H1 (cell line): ENCODE data around the gene NDUFB4. TPM values are rescaled to one million over a fixed set of nuclear protein-coding genes. Genes with fewer than 3 reads are reported as not detected.

Experiments used
- CTCF ChIA-PET: fragments of 300-600 bp; sonication (Branson Sonifier 250); formaldehyde crosslinking; loops from one replicate; lab custom pipeline; 2021; ENCODE audit not compliant: partially characterized antibody; lab: Charles Lee
- POLR2A ChIA-PET: fragments of 300-600 bp; sonication (Branson Sonifier 250); formaldehyde crosslinking; loops from one replicate; lab custom pipeline; 2021; ENCODE audit warnings: inconsistent platforms; ENCODE audit not compliant: partially characterized antibody; lab: Charles Lee
- DNase-seq, 2 experiments: peaks; one replicate each; pipeline versions ENCODE4 v3.0.0 to v3.0.0-alpha.2; 2010 to 2022; ENCODE audit warnings: low spot score in 2 of 2, low read depth in 1 of 2, mixed read lengths in 1 of 2
- FAIRE-seq: peaks from 2 replicates; lab custom pipeline; 2011; peaks lifted over from hg19 to GRCh38; lab: Jason Lieb, UNC
- H2AFZ ChIP-seq: 2 replicates; pipeline ENCODE4 v1.8.1; 2012; ENCODE audit warnings: low read length, inconsistent platforms
- H2AK5ac ChIP-seq: 2 replicates; pipeline ENCODE4 v1.6.1; 2013; ENCODE audit warnings: low read depth, low read length
- H2BK120ac ChIP-seq: replicated peaks from 2 replicates; pipeline ENCODE3; 2013; ENCODE audit warnings: low read depth, low read length, inconsistent platforms
- H2BK12ac ChIP-seq: 2 replicates; pipeline ENCODE4 v1.6.1; 2013; ENCODE audit warnings: low read depth, low read length
- H2BK15ac ChIP-seq: 2 replicates; pipeline ENCODE4 v1.6.1; 2013; ENCODE audit warnings: low read length
- H2BK20ac ChIP-seq: 2 replicates; pipeline ENCODE4 v1.6.1; 2013; ENCODE audit warnings: low read length
- H2BK5ac ChIP-seq: 2 replicates; pipeline ENCODE4 v1.6.1; 2013; ENCODE audit warnings: low read depth, low read length
- H3K14ac ChIP-seq: 2 replicates; pipeline ENCODE4 v1.6.1; 2013; ENCODE audit warnings: inconsistent platforms; ENCODE audit not compliant: insufficient read length
- H3K18ac ChIP-seq: 2 replicates; pipeline ENCODE4 v1.6.1; 2013; ENCODE audit warnings: low read length; ENCODE audit errors: extremely low read depth
- H3K23ac ChIP-seq: 2 replicates; pipeline ENCODE4 v1.6.1; 2013; ENCODE audit warnings: inconsistent platforms; ENCODE audit not compliant: insufficient read length
- H3K23me2 ChIP-seq: 2 replicates; pipeline ENCODE4 v1.6.1; 2013; ENCODE audit warnings: low read depth, low read length
- H3K27ac ChIP-seq: 2 replicates; pipeline ENCODE4 v1.6.1; 2011; ENCODE audit warnings: low read depth, low read length, inconsistent platforms
- H3K27me3 ChIP-seq, 4 experiments: replicated peaks in 1 of 4; 1 replicate in 1 of 4; 2 replicates in 3 of 4; pipeline versions ENCODE4 v1.6.1 to v1.8.1; 2011 to 2013; ENCODE audit warnings: low read length in 3 of 4, mild to moderate bottlenecking in 3 of 4, inconsistent platforms in 2 of 4, mixed read lengths in 2 of 4, moderate library complexity in 1 of 4; ENCODE audit not compliant: control insufficient read depth in 3 of 4, insufficient read depth in 3 of 4; ENCODE audit errors: extremely low read depth in 1 of 4
- H3K36me3 ChIP-seq, 4 experiments: 2 replicates each; pipeline versions ENCODE4 v1.6.1 to v1.8.1; 2011 to 2013; ENCODE audit warnings: mild to moderate bottlenecking in 4 of 4, low read length in 3 of 4, moderate library complexity in 2 of 4, control low read depth in 1 of 4, inconsistent platforms in 1 of 4; ENCODE audit not compliant: insufficient read depth in 4 of 4, control insufficient read depth in 2 of 4
- H3K4ac ChIP-seq: replicated peaks from 2 replicates; pipeline ENCODE3; 2013; ENCODE audit warnings: low read length, low read depth, mixed read lengths, inconsistent platforms; ENCODE audit not compliant: insufficient read length
- H3K4me1 ChIP-seq, 4 experiments: replicated peaks in 1 of 4; 1 replicate in 1 of 4; 2 replicates in 3 of 4; pipeline versions ENCODE4 v1.6.1 to v1.8.1; 2011 to 2013; ENCODE audit warnings: low read length in 3 of 4, inconsistent platforms in 2 of 4, mixed read lengths in 1 of 4; ENCODE audit not compliant: insufficient read depth in 4 of 4, control insufficient read depth in 3 of 4
- H3K4me2 ChIP-seq, 2 experiments: 2 replicates each; pipeline versions ENCODE4 v1.6.1 to v1.8.1; 2011 to 2013; ENCODE audit warnings: low read depth in 2 of 2, low read length in 2 of 2, control low read depth in 1 of 2, inconsistent platforms in 1 of 2, mild to moderate bottlenecking in 1 of 2; ENCODE audit not compliant: insufficient read depth in 1 of 2
- H3K4me3 ChIP-seq, 4 experiments: fragments of 200-600, 300-600 bp in 1 of 4; sonication (generic), shearing (Covaris generic), sonication (Bioruptor Twin) in 1 of 4; 2 replicates each; pipeline versions ENCODE4 v1.5.1 to v1.8.1; 2011 to 2016; ENCODE audit warnings: low read length in 4 of 4, low read depth in 3 of 4, control low read depth in 2 of 4, inconsistent platforms in 2 of 4, mild to moderate bottlenecking in 2 of 4, mixed read lengths in 1 of 4, moderate library complexity in 1 of 4; ENCODE audit not compliant: insufficient read depth in 2 of 4; ENCODE audit errors: extremely low read depth in 1 of 4
- H3K56ac ChIP-seq: replicated peaks from 2 replicates; pipeline ENCODE3; 2013; ENCODE audit warnings: low read depth, mild to moderate bottlenecking, mixed read lengths, low read length, inconsistent platforms; ENCODE audit not compliant: insufficient read length
- H3K79me1 ChIP-seq: 2 replicates; pipeline ENCODE4 v1.6.1; 2013; ENCODE audit warnings: low read depth, low read length, control low read depth
- H3K79me2 ChIP-seq, 2 experiments: 2 replicates each; pipeline versions ENCODE4 v1.6.1 to v1.8.1; 2012 to 2013; ENCODE audit warnings: low read length in 2 of 2, mild to moderate bottlenecking in 2 of 2, inconsistent platforms in 1 of 2; ENCODE audit not compliant: insufficient read depth in 2 of 2, control insufficient read depth in 1 of 2
- H3K9ac ChIP-seq, 4 experiments: replicated peaks in 1 of 4; 1 replicate in 1 of 4; 2 replicates in 3 of 4; pipeline versions ENCODE4 v1.6.1 to v1.8.1; 2011 to 2013; ENCODE audit warnings: low read depth in 3 of 4, low read length in 3 of 4, control low read depth in 2 of 4, mild to moderate bottlenecking in 2 of 4, moderate library complexity in 2 of 4, inconsistent platforms in 1 of 4; ENCODE audit errors: extremely low read depth in 1 of 4
- H3K9me3 ChIP-seq, 2 experiments: 2 replicates each; pipeline versions ENCODE4 v1.6.1 to v1.8.1; 2012 to 2013; ENCODE audit warnings: mild to moderate bottlenecking in 2 of 2, moderate library complexity in 2 of 2, control low read depth in 1 of 2, inconsistent platforms in 1 of 2, low read depth in 1 of 2, low read length in 1 of 2, mixed read lengths in 1 of 2; ENCODE audit not compliant: insufficient read depth in 2 of 2
- H4K20me1 ChIP-seq, 2 experiments: replicated peaks in 1 of 2; 2 replicates each; pipeline versions ENCODE3 to v1.8.1; 2011 to 2013; ENCODE audit warnings: inconsistent platforms in 2 of 2, low read length in 2 of 2, mild to moderate bottlenecking in 1 of 2; ENCODE audit not compliant: insufficient read depth in 2 of 2, control insufficient read depth in 1 of 2
- H4K5ac ChIP-seq: 2 replicates; pipeline ENCODE4 v1.6.1; 2013; ENCODE audit warnings: low read length, low read depth, mixed read lengths, inconsistent platforms; ENCODE audit not compliant: insufficient read length
- H4K8ac ChIP-seq: 2 replicates; pipeline ENCODE4 v1.8.0; 2013; ENCODE audit warnings: mild to moderate bottlenecking, moderate library complexity, low read length, inconsistent platforms; ENCODE audit not compliant: insufficient read depth; ENCODE audit errors: extremely low read depth
- H4K91ac ChIP-seq: replicated peaks from 2 replicates; pipeline ENCODE3; 2013; ENCODE audit warnings: low read length, mixed read lengths, inconsistent platforms; ENCODE audit not compliant: insufficient read length
- RAD21 ChIP-seq, 2 experiments: IDR thresholded peaks in 1 of 2; conservative IDR thresholded peaks in 1 of 2; 2 replicates each; pipeline ENCODE4 v1.6.1; 2011; ENCODE audit warnings: low read depth in 2 of 2, low read length in 2 of 2, improper control_type of control experiment in 1 of 2, inconsistent platforms in 1 of 2, mild to moderate bottlenecking in 1 of 2, moderate library complexity in 1 of 2
- WGBS, 2 experiments: shearing (Covaris generic) in 1 of 2; methylation state at CpG; one replicate each; pipeline versions ENCODE4 v1.1.6 to v1.1.7; 2013 to 2015; ENCODE audit warnings: low lambda C conversion rate in 2 of 2, mixed read lengths in 2 of 2, inconsistent platforms in 1 of 2, low coverage in 1 of 2, missing lambda C conversion rate in 1 of 2; ENCODE audit not compliant: insufficient replicate concordance in 2 of 2, insufficient coverage in 1 of 2, insufficient read length in 1 of 2; ENCODE audit errors: extremely low coverage in 1 of 2, missing lambda C conversion rate in 1 of 2; 5-methylcytosine and 5-hydroxymethylcytosine counted together
- polyA plus RNA-seq, 7 experiments: library from polyadenylated mRNA; depleted of rRNA in 3 of 7; stranded (reverse) in 5 of 7; unstranded in 2 of 7; fragments of >200 nt in 5 of 7; fragments of 200-250 nt in 2 of 7; gene quantifications; 1 replicate in 5 of 7; 2 replicates in 1 of 7; 4 replicates in 1 of 7; pipeline versions ENCODE4 v1.2.1 to v1.2.3, GENCODE V29; 2011 to 2013; ENCODE audit warnings: missing spikeins in 2 of 7, mixed read lengths in 2 of 7
- total RNA-seq: library from RNA; stranded (reverse); fragmentation: NEBNext Ultra II Directional; extraction: Animal tissue kit (Norgen Biotek cat#: 25700); gene quantifications from 2 replicates; pipeline ENCODE4 v1.2.1, GENCODE V29; 2021
- TF ChIP-seq, protein P1 (sequence below): IDR thresholded peaks from 2 replicates; pipeline ENCODE4 v1.6.1; 2012; ENCODE audit warnings: inconsistent platforms

The NDUFB4 gene
- total and polyA plus RNA-seq, 2 of the 8 experiments (the other 6 are each of a cell fraction or from before 2014, with no cell fraction given) = 184 to 382 TPM

DNA sequence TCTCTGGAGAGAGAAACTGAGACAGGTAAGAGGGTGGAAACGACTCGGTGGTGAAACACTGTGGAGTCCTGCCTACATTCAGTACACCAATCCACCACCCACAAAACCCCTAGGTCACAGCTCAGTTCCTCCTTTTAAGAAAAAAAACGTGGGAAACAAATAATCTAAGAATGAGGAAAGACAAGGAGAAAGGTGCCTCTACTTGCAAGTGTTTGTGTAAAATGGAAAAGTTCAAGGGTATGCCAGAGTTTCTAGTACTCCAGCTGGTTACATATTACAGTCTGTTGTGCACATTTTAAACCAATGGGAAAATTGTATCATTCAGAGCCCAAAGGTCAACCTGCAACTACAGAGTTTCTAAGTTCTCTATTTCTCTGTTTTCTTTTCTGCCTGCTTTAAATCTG is 53.7 kb downstream of the NDUFB4 start:
- Histone ChIP-seq H2BK12ac (no peak overlapping the region), H2AFZ (no peak overlapping the region), H2BK20ac (no peak overlapping the region), H4K91ac (no peak overlapping the region), H3K36me3 (no peaks in the 10 kb centered on the region), H3K18ac (no peak overlapping the region), H3K56ac (no peak overlapping the region), H2BK5ac (no peak overlapping the region), H3K4me2 (no peak overlapping the region), H3K27ac (no peak overlapping the region), H3K9me3 (no peaks in the 10 kb centered on the region), H3K14ac (no peak overlapping the region), H3K4ac (no peak overlapping the region), H4K8ac (no peak overlapping the region)
- CTCF ChIA-PET = interaction anchor here (0.7 to 1.2 kb wide), 2 partner anchors 15 to 87 kb away, joined by 3 read pairs; no protein-coding TSS in a partner anchor
- POLR2A ChIA-PET = no interaction called here
- no peak for TF ChIP-seq RAD21 (IDR thresholded peaks at IDR 0.05 in 1 of 2, conservative IDR thresholded peaks at IDR 0.05 in 1 of 2; ENCODE audit: low read depth in 2 of 2, low read length in 2 of 2)
- TF ChIP-seq, protein P1, sequence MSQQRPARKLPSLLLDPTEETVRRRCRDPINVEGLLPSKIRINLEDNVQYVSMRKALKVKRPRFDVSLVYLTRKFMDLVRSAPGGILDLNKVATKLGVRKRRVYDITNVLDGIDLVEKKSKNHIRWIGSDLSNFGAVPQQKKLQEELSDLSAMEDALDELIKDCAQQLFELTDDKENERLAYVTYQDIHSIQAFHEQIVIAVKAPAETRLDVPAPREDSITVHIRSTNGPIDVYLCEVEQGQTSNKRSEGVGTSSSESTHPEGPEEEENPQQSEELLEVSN = no peak
- TF ChIP-seq, all 59 proteins: peak for 0
- no peak overlapping the region for H2BK15ac ChIP-seq
- no peaks in the 10 kb centered on the region for H4K20me1 ChIP-seq
- no peaks in the 10 kb centered on the region for H3K79me2 ChIP-seq
- no peaks in the 10 kb centered on the region for H3K23me2 ChIP-seq
- DNase-seq = no peak
- H2AK5ac ChIP-seq = no peak overlapping the region
- no peak for FAIRE-seq
- H3K23ac ChIP-seq = no peak overlapping the region
- H3K4me3 ChIP-seq = no peak overlapping the region
- H3K4me1 ChIP-seq = no peaks in the 10 kb centered on the region; a peak in 2 of 7 replicates
- no peaks in the 10 kb centered on the region for H3K79me1 ChIP-seq
- 63% methylated on average over 3 of the region's 3 CpGs; no CpG with 5 or more reads in 1 of the 2 experiments for WGBS, 2 experiments
- no peak overlapping the region for H2BK120ac ChIP-seq
- H4K5ac ChIP-seq = no peak overlapping the region
- H3K27me3 ChIP-seq = no peaks in the 10 kb centered on the region
- no peak overlapping the region for H3K9ac ChIP-seq
